HG02571 (cell line): Measurements from ENCODE around the gene DNAH1.
A peak's percentile ranks its signal among the peaks of the same experiment; 100 is the strongest.

ENCODE experiments used
- ATAC-seq: cut with Tn5 transposase; IDR thresholded peaks from one replicate; pipeline ENCODE4 v1.9.1; 2021; ENCODE audit warnings: mild to moderate bottlenecking, moderate library complexity; ENCODE audit not compliant: unreplicated experiment

DNAH1 gene

GRCh38 chr3:52442409-52443267 lies 126.5 kb downstream of the DNAH1 start:
- ATAC-seq: no peak

DNA sequence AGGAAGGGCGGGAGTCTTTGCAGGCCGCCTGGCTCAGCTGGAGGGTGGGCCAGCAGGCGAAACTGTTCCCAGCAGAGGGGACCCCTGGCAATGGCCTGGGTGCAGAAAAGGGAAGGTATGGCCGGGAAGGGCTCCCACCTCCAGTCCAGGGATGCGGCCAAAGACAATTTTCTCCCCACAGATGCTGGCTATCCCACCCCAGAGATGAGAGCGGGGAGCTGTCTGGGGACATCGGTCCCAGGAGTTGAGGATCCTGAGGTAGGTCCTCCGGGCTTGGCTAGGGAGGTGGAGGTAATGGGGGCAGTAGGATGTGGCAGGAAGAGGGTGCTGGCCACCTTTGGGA lies 127.1 kb downstream of the DNAH1 start:
- no peak for ATAC-seq

DNA sequence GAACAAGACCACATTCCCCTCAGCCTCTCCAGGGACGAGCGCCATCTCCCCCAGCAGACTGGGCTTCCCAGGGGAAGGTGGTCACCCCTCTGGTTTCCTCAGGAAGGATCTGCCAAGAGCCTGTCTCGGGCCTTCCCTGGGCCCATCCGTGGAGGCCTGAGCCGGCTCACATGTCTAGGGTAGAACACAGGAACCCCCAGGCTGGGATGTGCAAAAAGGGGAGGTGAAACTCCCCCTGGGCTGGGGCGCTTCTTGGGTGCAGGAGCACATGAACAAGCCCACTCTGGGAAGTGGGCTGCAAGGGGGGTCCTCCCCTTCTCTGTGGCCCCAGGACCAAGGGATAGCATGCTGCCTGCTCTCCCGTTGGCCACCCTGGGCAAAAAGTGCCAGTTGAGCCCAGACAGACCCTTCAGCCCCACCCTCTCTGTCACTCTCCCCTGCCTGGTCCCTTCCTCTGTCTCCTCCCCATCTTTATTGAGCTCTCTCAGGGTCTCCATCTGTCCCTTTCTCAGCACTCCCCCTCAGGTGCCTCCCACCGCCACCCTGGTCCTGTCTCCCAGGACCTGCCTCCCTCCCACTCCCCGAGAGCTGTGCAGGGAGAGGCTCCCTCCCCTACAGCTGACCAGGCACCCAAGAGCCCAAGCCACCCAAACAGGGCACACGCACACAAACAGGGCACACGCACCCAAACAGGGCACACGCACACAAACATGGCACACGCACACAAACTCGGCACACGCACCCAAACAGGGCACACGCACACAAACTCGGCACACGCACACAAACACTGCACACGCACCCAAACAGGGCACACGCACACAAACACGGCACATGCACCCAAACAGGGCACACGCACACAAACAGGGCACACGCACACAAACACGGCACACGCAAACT lies 127.9 kb downstream of the DNAH1 start:
- no peak for ATAC-seq

GRCh38 chr3:52444860-52445793 lies 129.0 kb downstream of the DNAH1 start, which contains the start of gene SEMA3G:
TSS of gene SEMA3G (minus strand) at chr3:52445103. CDS start at chr3:52445027, 76 bp downstream.
- ATAC-seq: peak; percentile 75

DNA sequence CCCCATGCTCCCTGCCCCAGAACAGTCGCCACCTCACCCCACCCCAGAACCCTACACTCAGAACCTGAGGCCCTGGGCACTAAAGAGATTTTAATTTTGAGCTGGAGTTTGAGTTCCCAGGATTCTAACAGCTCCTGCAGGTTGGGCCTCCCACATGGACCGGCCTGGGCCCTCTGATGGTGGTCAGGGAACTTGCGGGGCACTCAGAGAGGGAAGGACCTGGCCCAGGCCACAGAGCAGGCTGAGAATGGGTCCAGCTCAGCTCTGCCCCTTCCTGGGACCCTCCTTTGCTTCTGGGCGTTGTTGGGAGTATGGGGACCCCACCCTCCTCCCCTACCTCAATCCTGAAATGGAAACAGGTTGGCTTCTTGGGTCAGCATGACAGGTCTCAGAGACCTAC lies 129.9 kb downstream of the DNAH1 start:
- ATAC-seq: no peak

DNA sequence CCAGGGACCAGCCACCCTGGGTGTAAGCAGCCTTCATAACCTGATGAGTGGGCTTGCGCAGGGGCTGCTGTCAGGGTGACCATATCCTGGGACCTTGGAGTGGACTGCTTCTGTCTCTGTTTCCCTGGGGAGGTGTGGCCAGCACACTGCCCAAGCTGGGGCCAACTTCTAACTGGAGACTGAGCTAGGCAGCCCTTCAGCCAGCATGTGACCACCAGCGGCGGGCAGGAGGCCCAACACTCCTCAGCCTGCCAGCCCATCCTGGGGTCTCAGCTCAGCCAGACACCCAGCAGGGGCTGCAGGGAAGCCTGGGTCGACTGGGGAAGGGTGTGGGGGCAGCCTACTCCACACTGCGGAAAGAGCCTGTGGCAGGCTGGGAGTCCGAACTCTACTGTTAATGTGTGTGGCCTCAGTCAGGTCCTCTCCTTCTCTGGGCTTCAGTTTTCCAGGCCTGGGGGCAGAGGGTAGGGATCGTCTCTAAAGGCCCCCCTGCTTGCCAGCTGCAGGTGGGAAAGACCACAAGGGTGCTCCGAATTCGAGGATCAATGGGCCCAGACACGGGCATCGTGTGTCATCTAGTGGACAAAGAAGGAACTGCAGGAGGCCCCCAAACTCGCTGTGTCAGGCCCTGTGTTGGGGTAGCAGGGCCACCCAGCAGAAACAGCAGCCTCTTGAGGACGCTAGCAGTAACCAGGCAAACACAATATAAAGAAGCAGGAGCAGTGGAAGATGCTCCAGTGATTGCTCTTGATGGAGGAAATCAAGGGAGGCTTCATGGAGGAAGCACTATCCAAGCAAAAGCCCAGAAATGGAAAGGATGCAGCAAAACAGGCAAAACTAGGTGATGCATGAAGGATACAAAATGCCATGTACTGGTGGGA lies 130.8 kb downstream of the DNAH1 start:
- no peak for ATAC-seq

GRCh38 chr3:52447512-52448355 lies 131.6 kb downstream of the DNAH1 start:
- no peak for ATAC-seq
